Mesothelial cell of epicardium (in vitro differentiated cells): ENCODE data around the gene HAND2. TPM values are rescaled to one million over a fixed set of nuclear protein-coding genes. Genes with fewer than 3 reads are reported as not detected.

ENCODE experiments used
- DNase-seq, 2 experiments: peaks; one replicate each; pipeline ENCODE4 v3.0.0; 2021; ENCODE audit warnings: low spot score in 2 of 2; ENCODE audit not compliant: unreplicated experiment in 2 of 2
- H3K27ac Mint-ChIP-seq: 2 replicates; pipeline ENCODE4 v1.8.0; 2021; ENCODE audit warnings: mixed read lengths
- H3K27me3 Mint-ChIP-seq: 2 replicates; pipeline ENCODE4 v1.8.0; 2021; ENCODE audit warnings: low read depth, mixed read lengths
- H3K36me3 Mint-ChIP-seq: 2 replicates; pipeline ENCODE4 v1.8.0; 2021; ENCODE audit warnings: mixed read lengths
- H3K4me1 Mint-ChIP-seq: 2 replicates; pipeline ENCODE4 v1.8.0; 2021; ENCODE audit warnings: mixed read lengths
- H3K4me3 Mint-ChIP-seq: 2 replicates; pipeline ENCODE4 v1.8.0; 2021; ENCODE audit warnings: mild to moderate bottlenecking, moderate library complexity, mixed read lengths
- H3K9me3 Mint-ChIP-seq: 2 replicates; pipeline ENCODE4 v1.8.0; 2021; ENCODE audit warnings: mixed read lengths
- CTCF ChIP-seq: fragments of 200-600 bp; sonication (generic); IDR thresholded peaks from one replicate; pipeline ENCODE4 v1.5.0; 2021; ENCODE audit warnings: antibody characterized with exemption; ENCODE audit not compliant: unreplicated experiment
- total RNA-seq: library from RNA; stranded (reverse); gene quantifications from 3 replicates; pipeline ENCODE4 v1.2.1, GENCODE V29; 2021

The HAND2 gene
- total RNA-seq, 1 donor from 2014 or later, result 34.3 TPM

- Mint-ChIP-seq H3K4me1 (peaks cover 21% of the 10 kb centered on the region), H3K36me3 (peaks cover 3% of the 10 kb centered on the region), H3K27me3 (peaks cover 22% of the 10 kb centered on the region), H3K9me3 (peaks cover 3% of the 10 kb centered on the region), H3K27ac (peak overlapping the region; percentile 4), H3K4me3 (peak overlapping the region; percentile 20)
- no peak for DNase-seq
- TF ChIP-seq CTCF, result no peak
Observed at GRCh38 chr4:173500841-173501591, 29.0 kb downstream of the HAND2 start.

GRCh38 chr4:173499658-173500535, 30.1 kb downstream of the HAND2 start:
- TF ChIP-seq CTCF, result no peak
- H3K27ac Mint-ChIP-seq, result peak overlapping the region; percentile 69
- DNase-seq, result no peak
- peaks cover 16% of the 10 kb centered on the region for H3K27me3 Mint-ChIP-seq
- peak overlapping the region; percentile 35 for H3K4me3 Mint-ChIP-seq
- peaks cover 3% of the 10 kb centered on the region for H3K9me3 Mint-ChIP-seq
- H3K4me1 Mint-ChIP-seq, result peaks cover 21% of the 10 kb centered on the region
- H3K36me3 Mint-ChIP-seq, result peaks cover 3% of the 10 kb centered on the region

GRCh38 chr4:173498771-173499170, 31.3 kb downstream of the HAND2 start:
- Mint-ChIP-seq H3K27ac (no peak overlapping the region), H3K4me1 (peaks cover 18% of the 10 kb centered on the region), H3K36me3 (peaks cover 3% of the 10 kb centered on the region), H3K27me3 (peaks cover 25% of the 10 kb centered on the region), H3K9me3 (peaks cover 3% of the 10 kb centered on the region), H3K4me3 (no peak overlapping the region)
- TF ChIP-seq CTCF, result no peak
- DNase-seq, result no peak

GRCh38 chr4:173498023-173498422, 32.0 kb downstream of the HAND2 start:
- Mint-ChIP-seq H3K27me3 (peaks cover 24% of the 10 kb centered on the region), H3K4me3 (no peak overlapping the region), H3K4me1 (peaks cover 16% of the 10 kb centered on the region), H3K9me3 (peaks cover 3% of the 10 kb centered on the region), H3K36me3 (peaks cover 4% of the 10 kb centered on the region), H3K27ac (no peak overlapping the region)
- no peak for DNase-seq
- TF ChIP-seq CTCF, result no peak

GRCh38 chr4:173494013-173494970, 35.7 kb downstream of the HAND2 start:
- H3K36me3 Mint-ChIP-seq, result peaks cover 5% of the 10 kb centered on the region
- peak overlapping the region; percentile 74 for H3K4me3 Mint-ChIP-seq
- peak in 1 of 2 experiments; percentile 63 for DNase-seq
- H3K27me3 Mint-ChIP-seq, result peaks cover 13% of the 10 kb centered on the region
- no peak overlapping the region for H3K27ac Mint-ChIP-seq
- peaks cover 28% of the 10 kb centered on the region for H3K4me1 Mint-ChIP-seq
- H3K9me3 Mint-ChIP-seq, result no peaks in the 10 kb centered on the region
- TF ChIP-seq CTCF, result peak; percentile 61
